Measurements from ENCODE around the gene OR1F1.
"Not testable (repeated sequence)": the region's sequence is repeated elsewhere in the genome, so short reads cannot be mapped to it uniquely, and the experiment has no call there.

OR1F1 gene

GRCh38 chr16:3158510-3159314, 29.3 kb upstream of the OR1F1 start:
- Mint-ChIP-seq H3K27ac (peak overlapping the region; percentile 86), H3K27me3 (no peaks in the 10 kb centered on the region), H3K36me3 (no peaks in the 10 kb centered on the region), H3K4me1 (ENCODE audit: low read depth) (peaks cover 24% of the 10 kb centered on the region), H3K9me3 (ENCODE audit: low read depth) (no peaks in the 10 kb centered on the region), H3K4me3 (peak overlapping the region; percentile 87)

- Mint-ChIP-seq H3K9me3 (ENCODE audit: low read depth) (no peaks in the 10 kb centered on the region), H3K27ac (no peak overlapping the region), H3K27me3 (no peaks in the 10 kb centered on the region), H3K4me3 (peak overlapping the region; percentile 42), H3K36me3 (no peaks in the 10 kb centered on the region), H3K4me1 (ENCODE audit: low read depth) (peaks cover 31% of the 10 kb centered on the region)
These were observed 26.6 kb upstream of the OR1F1 start for GRCh38 chr16:3161235-3162018.

GRCh38 chr16:3164121-3164991, 23.6 kb upstream of the OR1F1 start:
- H3K9me3 Mint-ChIP-seq (ENCODE audit: low read depth): no peaks in the 10 kb centered on the region
- no peaks in the 10 kb centered on the region for H3K36me3 Mint-ChIP-seq
- peaks cover 14% of the 10 kb centered on the region for H3K4me1 Mint-ChIP-seq (ENCODE audit: low read depth)
- H3K27ac Mint-ChIP-seq: no peak overlapping the region
- H3K27me3 Mint-ChIP-seq: no peaks in the 10 kb centered on the region
- no peak overlapping the region for H3K4me3 Mint-ChIP-seq

GRCh38 chr16:3165111-3165822, 22.7 kb upstream of the OR1F1 start:
- H3K4me3 Mint-ChIP-seq: peak overlapping the region; percentile 63
- H3K4me1 Mint-ChIP-seq (ENCODE audit: low read depth): peaks cover 11% of the 10 kb centered on the region
- no peaks in the 10 kb centered on the region for H3K36me3 Mint-ChIP-seq
- H3K27me3 Mint-ChIP-seq: no peaks in the 10 kb centered on the region
- H3K9me3 Mint-ChIP-seq (ENCODE audit: low read depth): no peaks in the 10 kb centered on the region
- H3K27ac Mint-ChIP-seq: peak overlapping the region; percentile 61

GRCh38 chr16:3166505-3166886, 21.5 kb upstream of the OR1F1 start:
- H3K27ac Mint-ChIP-seq: no peak overlapping the region
- peaks cover 19% of the 10 kb centered on the region for H3K4me1 Mint-ChIP-seq (ENCODE audit: low read depth)
- no peaks in the 10 kb centered on the region for H3K9me3 Mint-ChIP-seq (ENCODE audit: low read depth)
- H3K4me3 Mint-ChIP-seq: no peak overlapping the region
- peaks cover 4% of the 10 kb centered on the region for H3K27me3 Mint-ChIP-seq
- H3K36me3 Mint-ChIP-seq: no peaks in the 10 kb centered on the region

- not testable (repeated sequence) for H3K27me3 Mint-ChIP-seq; H3K9me3 Mint-ChIP-seq (ENCODE audit: low read depth); H3K36me3 Mint-ChIP-seq; H3K27ac Mint-ChIP-seq; H3K4me3 Mint-ChIP-seq
- peaks cover 32% of the 10 kb centered on the region for H3K4me1 Mint-ChIP-seq (ENCODE audit: low read depth)
These were observed 19.3 kb upstream of the OR1F1 start for GRCh38 chr16:3168729-3169128.

GRCh38 chr16:3170440-3171180, 17.4 kb upstream of the OR1F1 start:
- Mint-ChIP-seq H3K9me3 (ENCODE audit: low read depth) (no peaks in the 10 kb centered on the region), H3K4me1 (ENCODE audit: low read depth) (peaks cover 35% of the 10 kb centered on the region), H3K36me3 (no peaks in the 10 kb centered on the region), H3K27ac (no peak overlapping the region), H3K4me3 (peak overlapping the region; percentile 86), H3K27me3 (peaks cover 17% of the 10 kb centered on the region)

- Mint-ChIP-seq H3K27ac (peak overlapping the region; percentile 72), H3K27me3 (peaks cover 24% of the 10 kb centered on the region), H3K4me1 (ENCODE audit: low read depth) (peaks cover 34% of the 10 kb centered on the region), H3K36me3 (no peaks in the 10 kb centered on the region), H3K9me3 (ENCODE audit: low read depth) (no peaks in the 10 kb centered on the region), H3K4me3 (peak overlapping the region; percentile 86)
These were observed 16.7 kb upstream of the OR1F1 start for GRCh38 chr16:3171181-3171854.

- peaks cover 25% of the 10 kb centered on the region for H3K27me3 Mint-ChIP-seq
- peaks cover 34% of the 10 kb centered on the region for H3K4me1 Mint-ChIP-seq (ENCODE audit: low read depth)
- H3K9me3 Mint-ChIP-seq (ENCODE audit: low read depth): no peaks in the 10 kb centered on the region
- peak overlapping the region; percentile 72 for H3K27ac Mint-ChIP-seq
- H3K36me3 Mint-ChIP-seq: no peaks in the 10 kb centered on the region
- peak overlapping the region; percentile 86 for H3K4me3 Mint-ChIP-seq
These were observed 16.0 kb upstream of the OR1F1 start for GRCh38 chr16:3171855-3172593.

GRCh38 chr16:3173892-3174617, 13.9 kb upstream of the OR1F1 start:
- Mint-ChIP-seq H3K9me3 (ENCODE audit: low read depth) (no peaks in the 10 kb centered on the region), H3K27ac (no peak overlapping the region), H3K36me3 (no peaks in the 10 kb centered on the region), H3K4me3 (peak overlapping the region; percentile 51), H3K27me3 (peaks cover 36% of the 10 kb centered on the region), H3K4me1 (ENCODE audit: low read depth) (peaks cover 34% of the 10 kb centered on the region)

GRCh38 chr16:3174618-3175148, 13.3 kb upstream of the OR1F1 start:
- peaks cover 41% of the 10 kb centered on the region for H3K27me3 Mint-ChIP-seq

More at GRCh38 chr16:3174618-3175148, 13.3 kb upstream of the OR1F1 start:
- H3K4me1 Mint-ChIP-seq (ENCODE audit: low read depth): peaks cover 34% of the 10 kb centered on the region
- no peak overlapping the region for H3K27ac Mint-ChIP-seq
- H3K36me3 Mint-ChIP-seq: no peaks in the 10 kb centered on the region
- no peaks in the 10 kb centered on the region for H3K9me3 Mint-ChIP-seq (ENCODE audit: low read depth)
- H3K4me3 Mint-ChIP-seq: peak overlapping the region; percentile 51

Measured in activated naive CD8-positive, alpha-beta T cell (primary cell).